Mucosa of gallbladder (tissue), 1 donor: ENCODE results near the gene MFAP3L. TPM values are rescaled to one million over a fixed set of nuclear protein-coding genes. Genes with fewer than 3 reads are reported as not detected.
"Not testable (repeated sequence)": the region's sequence is repeated elsewhere in the genome, so short reads cannot be mapped to it uniquely, and the experiment has no call there.

Experiments used
- DNase-seq: peaks from one replicate; pipeline ENCODE4 v3.0.0-alpha.2; 2020; ENCODE audit warnings: low spot score
- total RNA-seq: library from RNA; stranded (reverse); gene quantifications from one replicate; pipeline ENCODE4 v1.2.1, GENCODE V29; 2021
- donor health status: DM: no; HTN: no; CAD: no.

Gene MFAP3L
- total RNA-seq = 4.5 TPM

DNA sequence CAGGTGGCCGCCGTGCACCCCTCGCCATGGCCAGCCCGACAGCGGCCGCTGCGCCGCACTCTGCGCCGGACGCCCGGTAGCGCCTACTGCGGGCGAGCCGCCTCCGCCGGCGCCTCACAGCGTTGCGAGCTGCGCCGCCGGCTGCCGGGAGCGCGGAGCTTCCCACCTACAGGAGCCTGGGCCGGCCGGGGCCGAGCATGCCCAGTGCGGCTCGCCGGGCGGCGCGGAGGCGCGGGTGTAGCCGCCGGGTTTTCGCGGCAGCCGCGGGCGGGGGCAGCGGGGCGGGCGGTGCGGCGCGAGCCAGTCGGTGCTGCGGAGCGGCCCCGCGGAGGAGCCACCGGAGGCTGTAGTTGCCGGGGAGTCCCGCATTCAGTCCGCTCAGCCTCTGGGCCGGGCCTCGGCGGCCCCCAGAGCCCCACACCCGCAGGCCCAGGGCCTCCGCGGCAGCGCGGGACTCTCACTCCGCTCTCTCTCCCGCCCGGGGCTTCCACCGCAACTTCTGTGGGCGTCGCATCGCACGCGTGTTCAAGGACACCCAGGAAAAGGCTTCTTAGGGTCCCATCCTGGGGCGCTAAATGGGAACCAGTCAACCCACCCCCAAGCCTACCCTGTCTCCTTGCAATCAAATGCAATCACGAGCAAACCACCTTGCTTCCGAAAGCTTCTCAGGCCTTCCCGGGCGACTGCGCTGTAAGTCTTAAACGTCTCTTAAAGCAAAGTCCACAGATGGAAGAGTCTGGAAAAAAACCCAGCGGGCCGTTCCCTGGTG is at the start of gene MFAP3L:
MFAP3L (minus strand) TSS at position 143 of the 769 bp plus-strand sequence. CDS start 20,518 bp downstream, outside the sequence.
- DNase-seq = peak; percentile 89

DNA sequence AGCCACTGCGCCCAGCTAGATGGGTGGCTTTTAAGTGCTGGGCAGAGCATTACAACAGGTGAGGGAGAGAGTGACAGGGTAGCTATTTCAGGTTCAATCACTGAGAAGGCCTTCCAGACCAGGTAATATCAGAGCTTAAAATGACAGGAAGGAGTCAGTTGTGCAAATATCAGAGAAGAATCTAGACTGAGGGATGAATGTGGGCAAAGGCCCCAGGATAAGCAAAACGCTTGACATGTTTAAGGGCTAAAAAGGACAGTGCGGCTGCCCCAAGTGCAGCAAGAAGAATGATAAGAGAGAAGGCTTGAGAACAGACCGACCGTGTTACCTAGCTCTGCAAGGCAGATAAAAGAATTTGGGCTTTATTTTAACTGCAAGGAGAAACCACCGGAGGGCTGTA is 45.0 kb upstream of the MFAP3L start:
- DNase-seq = no peak

GRCh38 chr4:170068438-170069128 is 42.4 kb upstream of the MFAP3L start:
- DNase-seq = no peak

- DNase-seq = no peak
These were observed 33.2 kb upstream of the MFAP3L start for GRCh38 chr4:170059421-170059820.

- DNase-seq = no peak
These were observed 32.6 kb upstream of the MFAP3L start for GRCh38 chr4:170058826-170059225.

DNA sequence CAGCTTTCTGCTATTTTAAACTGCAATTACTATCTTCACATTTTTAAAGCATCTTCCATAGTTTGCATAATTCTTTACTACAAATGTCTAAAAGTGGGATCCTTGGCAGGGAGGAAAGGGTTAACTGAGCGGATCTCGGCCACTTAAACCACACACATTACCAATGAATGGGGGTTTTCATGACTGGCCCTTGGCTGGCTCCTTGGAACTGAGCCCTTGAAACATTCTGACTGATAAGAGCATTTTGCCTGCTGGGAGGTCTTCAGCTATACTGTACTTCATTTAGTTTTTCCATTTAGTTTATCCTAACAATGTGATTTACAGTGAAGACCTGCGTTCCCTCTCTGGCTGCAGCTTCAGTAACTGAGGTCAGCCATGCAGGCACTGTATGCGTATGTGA is 31.7 kb upstream of the MFAP3L start:
- DNase-seq = no peak

DNA sequence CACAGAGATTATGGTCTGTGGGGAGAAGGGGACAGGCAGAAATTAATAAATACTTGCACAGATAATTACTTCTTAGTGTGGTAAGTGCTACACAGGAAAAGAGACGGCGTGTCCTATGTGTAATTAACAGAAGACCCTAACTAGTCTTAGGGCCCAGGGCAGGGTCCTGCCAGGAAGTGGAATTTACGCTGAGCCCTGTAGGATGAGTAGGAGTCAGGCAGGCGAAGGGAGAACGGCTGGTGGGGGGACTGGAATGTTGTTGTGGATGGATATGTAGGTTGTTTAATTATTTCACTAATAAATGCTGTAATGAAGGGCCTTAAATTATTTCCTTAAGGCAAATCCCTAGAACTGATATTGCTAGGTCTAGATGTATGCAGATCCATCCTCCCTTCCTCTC is 26.7 kb upstream of the MFAP3L start:
- no peak for DNase-seq

DNA sequence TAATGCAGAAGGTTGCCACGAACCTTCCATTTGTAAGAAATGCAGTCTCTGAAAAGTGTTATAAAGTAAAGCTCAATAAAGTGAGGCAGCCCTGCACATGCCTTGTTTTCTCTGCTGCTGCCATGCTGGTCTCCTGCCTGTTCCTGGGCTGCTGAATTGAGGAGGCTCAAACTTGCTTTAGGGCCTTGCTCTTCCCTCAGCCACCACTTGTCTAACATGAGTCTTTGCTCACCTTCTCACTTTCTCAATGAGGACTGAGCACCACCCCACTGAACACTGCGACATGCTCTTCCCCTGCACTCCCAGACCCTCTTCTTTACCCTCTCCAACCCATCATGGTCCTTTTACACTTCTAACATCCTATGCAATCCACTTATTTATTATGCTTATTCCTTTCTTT is 25.2 kb upstream of the MFAP3L start:
- DNase-seq = no peak

DNA sequence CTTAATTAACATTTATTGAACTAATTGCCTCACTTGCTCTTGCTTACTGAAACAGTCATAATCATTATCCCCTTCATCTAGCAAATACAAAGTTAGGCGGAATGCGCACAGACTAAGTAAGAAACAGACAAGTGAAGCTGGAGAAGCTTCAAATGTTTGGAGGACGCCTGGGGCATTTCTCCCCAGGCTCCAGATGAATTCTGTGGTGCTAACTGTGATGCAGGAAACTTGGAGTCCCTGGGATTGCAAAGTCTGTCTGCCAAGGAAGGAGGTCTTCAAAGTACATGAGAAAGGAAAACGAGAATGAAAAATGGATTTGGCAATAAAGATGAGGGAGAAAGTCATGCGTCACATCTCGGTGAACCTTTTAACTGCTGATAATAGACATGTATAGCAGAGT is 23.6 kb upstream of the MFAP3L start:
- DNase-seq = no peak

DNA sequence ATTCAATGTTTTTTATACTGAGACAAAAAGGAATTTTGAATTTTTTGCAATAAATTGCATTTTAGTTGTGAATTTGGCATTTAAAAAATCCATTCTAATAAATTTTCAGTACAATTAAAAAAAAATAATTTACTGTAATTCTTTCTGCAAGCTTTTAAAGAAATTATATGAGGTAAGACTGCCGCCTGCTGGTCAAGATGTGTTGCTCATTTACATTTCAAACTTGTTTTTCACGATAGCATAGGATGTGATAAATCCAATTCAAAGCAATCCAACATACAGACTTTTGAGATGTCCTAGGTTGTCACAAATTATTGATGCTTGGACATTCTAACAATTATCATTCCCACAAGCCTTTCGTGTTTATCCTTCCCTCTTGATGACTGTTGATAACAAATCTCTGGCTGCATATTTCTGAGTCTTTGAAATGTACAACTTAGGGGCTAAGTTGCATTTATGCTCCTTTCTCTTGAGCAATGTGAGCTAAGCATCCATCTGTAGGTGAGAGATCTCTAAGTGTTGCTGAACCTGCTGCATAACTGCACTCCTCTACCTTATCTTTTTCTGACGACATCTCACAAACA is 21.7 kb upstream of the MFAP3L start:
- peak; percentile 66 for DNase-seq

DNA sequence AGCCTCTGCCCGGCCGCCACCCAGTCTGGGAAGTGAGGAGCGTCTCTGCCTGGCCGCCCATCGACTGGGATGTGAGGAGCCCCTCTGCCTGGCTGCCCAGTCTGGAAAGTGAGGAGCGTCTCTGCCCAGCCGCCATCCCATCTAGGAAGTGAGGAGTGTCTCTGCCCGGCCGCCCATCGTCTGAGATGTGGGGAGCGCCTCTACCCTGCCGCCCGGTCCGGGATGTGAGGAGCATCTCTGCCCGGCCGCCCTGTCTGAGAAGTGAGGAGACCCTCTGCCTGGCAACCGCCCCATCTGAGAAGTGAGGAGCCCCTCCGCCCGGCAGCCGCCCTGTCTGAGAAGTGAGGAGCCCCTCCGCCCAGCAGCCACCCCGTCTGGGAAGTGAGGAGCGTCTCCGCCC is 20.0 kb upstream of the MFAP3L start:
- not testable (repeated sequence) for DNase-seq

- DNase-seq = no peak
These were observed 14.0 kb upstream of the MFAP3L start for GRCh38 chr4:170040031-170040680.

- no peak for DNase-seq
These were observed 12.6 kb upstream of the MFAP3L start for GRCh38 chr4:170038769-170039168.

- DNase-seq = no peak
These were observed 12.0 kb upstream of the MFAP3L start for GRCh38 chr4:170038232-170038631.

GRCh38 chr4:170037481-170037880 is 11.3 kb upstream of the MFAP3L start:
- no peak for DNase-seq

DNA sequence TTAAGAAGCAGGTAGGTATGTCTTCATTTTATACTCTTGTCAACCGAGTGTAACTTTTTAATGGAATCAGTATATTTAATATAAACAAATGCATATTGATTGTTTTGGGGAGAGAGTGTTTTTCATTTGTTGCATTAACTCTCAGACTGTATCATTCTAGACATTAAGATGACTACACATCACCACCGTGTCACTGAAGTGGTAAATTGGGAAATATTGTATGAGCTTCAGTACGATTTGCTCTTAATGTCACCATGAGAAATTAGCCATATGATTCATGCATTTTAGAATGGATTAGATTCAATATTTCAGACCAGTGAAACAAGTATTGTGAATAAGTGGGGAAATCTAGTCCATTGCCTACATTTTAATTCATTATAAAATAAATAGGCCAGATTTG is 9.7 kb upstream of the MFAP3L start:
- DNase-seq = no peak

DNA sequence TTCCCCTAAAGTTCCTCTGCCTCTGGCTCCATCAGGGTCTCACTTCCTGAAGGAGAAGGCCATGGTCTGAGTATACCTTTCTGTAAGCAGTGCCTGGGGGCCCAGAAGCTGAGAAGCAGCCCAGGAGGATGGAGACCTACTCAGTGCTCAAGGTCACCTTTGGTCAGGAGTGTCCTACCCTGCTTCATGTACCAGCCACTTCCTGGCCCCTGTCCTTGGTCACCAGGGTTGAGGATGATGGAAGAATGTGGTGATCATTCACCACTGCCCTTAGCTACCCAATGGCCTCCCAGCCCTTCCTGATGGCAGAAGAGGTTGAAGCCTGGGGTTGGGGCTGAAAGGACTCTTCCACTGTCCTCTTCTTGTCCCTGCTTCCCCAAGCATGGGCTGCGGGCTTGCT is 9.0 kb upstream of the MFAP3L start:
- DNase-seq = no peak

GRCh38 chr4:170033999-170034398 is 7.8 kb upstream of the MFAP3L start:
- DNase-seq = no peak

DNA sequence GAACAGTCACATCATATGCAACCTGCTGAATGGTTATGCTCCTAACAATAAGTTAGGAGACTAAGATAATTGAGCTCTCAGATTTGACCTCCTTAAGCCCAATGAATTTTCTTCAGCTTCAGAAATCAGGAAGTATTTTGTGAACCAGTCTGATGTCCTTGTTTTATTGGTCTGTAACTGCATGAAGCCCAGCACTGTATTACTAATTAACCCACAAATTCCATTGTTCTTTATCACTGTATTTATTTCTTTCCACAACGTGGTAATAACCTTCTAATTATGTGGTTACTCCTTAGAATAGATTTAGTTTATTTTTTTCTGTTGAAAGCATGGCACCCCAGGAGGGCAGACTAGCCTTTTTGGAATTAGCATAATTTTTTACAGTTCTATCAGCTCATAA is 3.9 kb upstream of the MFAP3L start:
- DNase-seq = no peak

DNA sequence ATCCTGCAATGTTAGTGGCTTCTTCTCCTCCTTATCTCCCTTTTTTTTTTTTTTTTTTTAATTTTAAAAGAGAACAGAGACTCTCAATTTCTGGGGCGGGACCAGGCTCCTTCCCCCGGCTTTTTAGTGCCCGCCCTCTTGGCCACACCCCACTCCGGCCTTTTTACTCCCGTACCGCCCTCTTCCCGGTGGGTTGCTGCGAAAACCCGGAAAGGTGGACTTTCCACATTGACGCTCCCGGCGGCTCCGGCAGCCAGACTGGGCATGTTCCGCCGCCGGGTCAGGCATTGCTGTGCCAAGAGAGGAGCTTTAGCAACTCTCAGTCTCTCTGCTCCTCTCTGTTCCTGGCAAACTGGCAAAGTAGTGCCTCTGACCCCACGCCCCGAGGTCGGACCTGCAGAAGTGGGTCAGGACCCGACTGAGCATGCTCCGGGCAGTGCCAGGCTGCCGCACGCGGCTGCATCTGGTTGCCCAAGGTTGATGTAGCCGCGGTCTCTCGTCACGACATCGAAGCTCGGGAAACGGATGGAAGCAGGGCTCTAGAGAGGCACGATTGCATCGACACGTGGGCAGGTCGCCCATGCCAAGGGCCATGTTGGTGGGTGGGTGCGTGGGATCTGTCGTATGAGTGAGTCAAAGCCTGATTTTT is 1.1 kb upstream of the MFAP3L start:
- peak; percentile 95 for DNase-seq

DNA sequence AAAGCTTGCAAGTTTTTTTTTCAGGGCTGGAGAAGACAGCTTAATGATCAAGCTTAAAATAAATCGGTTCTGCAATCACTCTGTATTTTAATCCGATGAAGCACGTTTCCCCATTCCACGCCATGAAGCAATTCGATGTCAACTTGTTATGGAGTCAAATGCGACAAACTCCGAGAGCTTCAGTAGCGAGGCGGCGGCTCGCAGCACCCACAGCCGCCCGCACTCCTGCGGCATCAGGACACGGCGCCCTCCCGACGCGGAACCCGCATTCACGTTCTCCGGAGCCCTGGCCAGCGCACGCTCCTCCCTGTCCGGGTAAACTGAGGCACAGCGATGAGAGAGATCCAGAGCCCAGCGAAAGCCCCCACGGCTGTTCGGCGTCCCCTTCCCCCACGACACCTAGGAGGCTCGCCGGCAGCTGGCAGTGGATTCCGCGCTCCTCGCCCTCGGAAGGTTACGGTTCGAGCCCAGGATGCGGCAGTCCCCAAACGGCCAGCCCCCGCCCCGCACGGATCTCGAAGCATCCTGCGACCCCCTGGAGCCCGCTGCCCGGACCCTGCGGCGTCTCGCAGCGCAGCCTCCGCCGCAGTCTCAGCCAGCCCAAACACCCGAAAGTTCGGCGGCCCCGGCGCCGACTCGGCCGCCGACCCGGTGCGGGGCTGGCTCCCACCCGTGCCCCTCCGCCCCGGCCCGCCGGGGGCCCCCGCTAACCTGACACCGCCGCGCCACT is 507 bp downstream of the MFAP3L start:
- no peak for DNase-seq
